Measurements from ENCODE around the gene DBI.

DNA sequence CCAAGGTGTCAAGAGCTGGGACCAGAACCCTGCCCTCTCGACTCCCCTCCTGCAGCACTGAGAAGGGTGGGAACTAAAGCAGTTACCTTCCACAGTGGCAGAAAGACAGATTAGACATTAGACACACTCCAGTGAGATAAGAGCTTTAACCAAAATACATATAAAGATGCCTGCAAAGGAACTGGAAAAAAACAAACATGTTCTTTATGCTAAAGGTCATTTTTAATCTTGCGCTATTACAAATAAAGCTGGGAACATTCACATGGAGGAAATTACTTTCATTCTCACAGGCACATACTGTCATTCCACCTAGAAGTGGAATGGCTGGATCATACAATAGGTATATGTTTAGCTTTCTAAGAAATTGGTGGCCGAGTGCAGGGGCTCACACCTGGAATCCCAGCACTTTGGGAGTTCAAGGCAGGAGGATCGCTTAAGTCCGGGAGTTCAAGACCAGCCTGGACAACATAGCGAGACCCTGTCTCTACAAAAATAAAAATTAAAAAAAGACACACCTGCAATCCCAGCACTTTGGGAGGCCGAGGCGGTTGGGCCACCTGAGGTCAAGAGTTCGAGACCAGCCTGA, 42.0 kb upstream of the DBI start:
- TF ChIP-seq, protein P1, sequence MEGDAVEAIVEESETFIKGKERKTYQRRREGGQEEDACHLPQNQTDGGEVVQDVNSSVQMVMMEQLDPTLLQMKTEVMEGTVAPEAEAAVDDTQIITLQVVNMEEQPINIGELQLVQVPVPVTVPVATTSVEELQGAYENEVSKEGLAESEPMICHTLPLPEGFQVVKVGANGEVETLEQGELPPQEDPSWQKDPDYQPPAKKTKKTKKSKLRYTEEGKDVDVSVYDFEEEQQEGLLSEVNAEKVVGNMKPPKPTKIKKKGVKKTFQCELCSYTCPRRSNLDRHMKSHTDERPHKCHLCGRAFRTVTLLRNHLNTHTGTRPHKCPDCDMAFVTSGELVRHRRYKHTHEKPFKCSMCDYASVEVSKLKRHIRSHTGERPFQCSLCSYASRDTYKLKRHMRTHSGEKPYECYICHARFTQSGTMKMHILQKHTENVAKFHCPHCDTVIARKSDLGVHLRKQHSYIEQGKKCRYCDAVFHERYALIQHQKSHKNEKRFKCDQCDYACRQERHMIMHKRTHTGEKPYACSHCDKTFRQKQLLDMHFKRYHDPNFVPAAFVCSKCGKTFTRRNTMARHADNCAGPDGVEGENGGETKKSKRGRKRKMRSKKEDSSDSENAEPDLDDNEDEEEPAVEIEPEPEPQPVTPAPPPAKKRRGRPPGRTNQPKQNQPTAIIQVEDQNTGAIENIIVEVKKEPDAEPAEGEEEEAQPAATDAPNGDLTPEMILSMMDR (conservative IDR thresholded peaks at IDR 0.05; ENCODE audit: low read depth, low read length) = no peak
- TF ChIP-seq EZH2 (IDR thresholded peaks at IDR 0.05; ENCODE audit: borderline replicate concordance, low read depth, low read length, poor library complexity, severe bottlenecking) = no peak
